NT2/D1 (cell line): ENCODE data around the gene GOLGA8J.

Experiments used
- YY1 ChIP-seq: IDR thresholded peaks from 2 replicates; pipeline ENCODE4 v1.6.1; 2011; ENCODE audit not compliant: insufficient read length, insufficient read depth
- ZNF274 ChIP-seq: IDR thresholded peaks from 2 replicates; pipeline ENCODE4 v1.6.1; 2011; ENCODE audit warnings: mild to moderate bottlenecking, low read depth, low read length

DNA sequence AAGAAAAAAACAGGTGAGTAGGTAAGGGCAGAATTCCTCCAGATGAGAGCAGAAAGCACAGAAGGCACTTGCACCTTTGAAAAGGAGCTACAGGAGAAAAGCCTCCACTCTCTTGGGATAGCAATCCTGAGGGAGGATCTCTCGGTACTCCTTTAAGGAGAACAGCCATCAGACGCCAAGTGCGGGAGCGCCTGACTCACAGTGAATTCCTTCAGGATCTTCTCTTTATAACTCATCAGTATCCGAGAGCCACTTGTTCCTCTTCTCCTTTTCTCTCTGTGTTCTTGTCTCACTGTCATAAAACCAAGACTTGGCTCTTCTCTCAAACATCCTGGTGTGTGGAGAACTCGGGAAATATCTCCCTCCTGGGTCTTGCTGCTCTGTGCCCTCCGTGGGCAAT, 10.1 kb upstream of the GOLGA8J start:
- no peak for TF ChIP-seq ZNF274
- TF ChIP-seq YY1: no peak
